HL-60 (cell line): ENCODE data around the gene SIDT2.

ENCODE experiments used
- GABPA ChIP-seq: IDR thresholded peaks from 2 replicates; pipeline ENCODE4 v1.6.1; 2012; ENCODE audit warnings: low read depth
- POLR2AphosphoS5 ChIP-seq: IDR thresholded peaks from 2 replicates; pipeline ENCODE4 v1.6.1; 2012; ENCODE audit warnings: low read depth
- REST ChIP-seq: IDR thresholded peaks from 2 replicates; pipeline ENCODE4 v1.6.1; 2012; ENCODE audit warnings: low read depth; ENCODE audit not compliant: insufficient replicate concordance
- SPI1 ChIP-seq: IDR thresholded peaks from 2 replicates; pipeline ENCODE4 v1.6.1; 2012; ENCODE audit warnings: low read depth, mild to moderate bottlenecking, borderline replicate concordance
- TF ChIP-seq, protein P1 (sequence below): IDR thresholded peaks from one replicate; pipeline ENCODE4 v1.5.1; 2011; ENCODE audit warnings: low read length, control low read depth, inconsistent platforms; ENCODE audit not compliant: insufficient read depth

- TF ChIP-seq POLR2AphosphoS5 (no peak), REST (no peak), SPI1 (no peak), GABPA (no peak)
- TF ChIP-seq, protein P1, sequence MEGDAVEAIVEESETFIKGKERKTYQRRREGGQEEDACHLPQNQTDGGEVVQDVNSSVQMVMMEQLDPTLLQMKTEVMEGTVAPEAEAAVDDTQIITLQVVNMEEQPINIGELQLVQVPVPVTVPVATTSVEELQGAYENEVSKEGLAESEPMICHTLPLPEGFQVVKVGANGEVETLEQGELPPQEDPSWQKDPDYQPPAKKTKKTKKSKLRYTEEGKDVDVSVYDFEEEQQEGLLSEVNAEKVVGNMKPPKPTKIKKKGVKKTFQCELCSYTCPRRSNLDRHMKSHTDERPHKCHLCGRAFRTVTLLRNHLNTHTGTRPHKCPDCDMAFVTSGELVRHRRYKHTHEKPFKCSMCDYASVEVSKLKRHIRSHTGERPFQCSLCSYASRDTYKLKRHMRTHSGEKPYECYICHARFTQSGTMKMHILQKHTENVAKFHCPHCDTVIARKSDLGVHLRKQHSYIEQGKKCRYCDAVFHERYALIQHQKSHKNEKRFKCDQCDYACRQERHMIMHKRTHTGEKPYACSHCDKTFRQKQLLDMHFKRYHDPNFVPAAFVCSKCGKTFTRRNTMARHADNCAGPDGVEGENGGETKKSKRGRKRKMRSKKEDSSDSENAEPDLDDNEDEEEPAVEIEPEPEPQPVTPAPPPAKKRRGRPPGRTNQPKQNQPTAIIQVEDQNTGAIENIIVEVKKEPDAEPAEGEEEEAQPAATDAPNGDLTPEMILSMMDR = no peak
These were observed 35.2 kb upstream of the SIDT2 start for GRCh38 chr11:117143390-117143789.
